GM10248 (cell line): Measurements from ENCODE around the gene MYO1H.

Experiments
- CTCF ChIA-PET: fragments of 300-600 bp; sonication (Branson Sonifier 250); formaldehyde crosslinking; extraction: SDS; loops from one replicate; lab custom pipeline; 2021; ENCODE audit warnings: antibody characterized with exemption; lab: Yijun Ruan, JAX
- POLR2A ChIA-PET: fragments of 350-650 bp; sonication (Branson Sonifier 250); formaldehyde crosslinking; extraction: SDS; loops from one replicate; lab custom pipeline; 2020; ENCODE audit warnings: antibody characterized with exemption; lab: Yijun Ruan, JAX
- DNase-seq: peaks from one replicate; pipeline ENCODE4 v3.0.0; 2012; ENCODE audit errors: extremely low spot score
- TF ChIP-seq, protein P1 (sequence below): IDR thresholded peaks from 2 replicates; pipeline ENCODE4 v1.5.1; 2012; ENCODE audit warnings: mild to moderate bottlenecking, low read depth; ENCODE audit errors: extremely low read depth, missing control alignments, control extremely low read depth

The MYO1H gene

GRCh38 chr12:109491671-109492070 lies 144.0 kb downstream of the MYO1H start:
- TF ChIP-seq, protein P1, sequence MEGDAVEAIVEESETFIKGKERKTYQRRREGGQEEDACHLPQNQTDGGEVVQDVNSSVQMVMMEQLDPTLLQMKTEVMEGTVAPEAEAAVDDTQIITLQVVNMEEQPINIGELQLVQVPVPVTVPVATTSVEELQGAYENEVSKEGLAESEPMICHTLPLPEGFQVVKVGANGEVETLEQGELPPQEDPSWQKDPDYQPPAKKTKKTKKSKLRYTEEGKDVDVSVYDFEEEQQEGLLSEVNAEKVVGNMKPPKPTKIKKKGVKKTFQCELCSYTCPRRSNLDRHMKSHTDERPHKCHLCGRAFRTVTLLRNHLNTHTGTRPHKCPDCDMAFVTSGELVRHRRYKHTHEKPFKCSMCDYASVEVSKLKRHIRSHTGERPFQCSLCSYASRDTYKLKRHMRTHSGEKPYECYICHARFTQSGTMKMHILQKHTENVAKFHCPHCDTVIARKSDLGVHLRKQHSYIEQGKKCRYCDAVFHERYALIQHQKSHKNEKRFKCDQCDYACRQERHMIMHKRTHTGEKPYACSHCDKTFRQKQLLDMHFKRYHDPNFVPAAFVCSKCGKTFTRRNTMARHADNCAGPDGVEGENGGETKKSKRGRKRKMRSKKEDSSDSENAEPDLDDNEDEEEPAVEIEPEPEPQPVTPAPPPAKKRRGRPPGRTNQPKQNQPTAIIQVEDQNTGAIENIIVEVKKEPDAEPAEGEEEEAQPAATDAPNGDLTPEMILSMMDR = no peak
- CTCF ChIA-PET = interaction anchor here (1.0 kb wide), 2 partner anchors 13 to 63 kb away, joined by 3 read pairs; no protein-coding TSS in a partner anchor
- DNase-seq = no peak
- POLR2A ChIA-PET = no interaction called here

GRCh38 chr12:109492371-109492770 lies 144.7 kb downstream of the MYO1H start:
- TF ChIP-seq, protein P1 = no peak
- DNase-seq = no peak
- CTCF ChIA-PET = no interaction called here
- POLR2A ChIA-PET = no interaction called here

- CTCF ChIA-PET = interaction anchor here (1.3 to 1.7 kb wide), 2 partner anchors 13 to 16 kb away, joined by 3 to 4 read pairs; partner anchors contain the start of genes KCTD10 and UBE3B
- POLR2A ChIA-PET = no interaction called here
- TF ChIP-seq, protein P1 = no peak
- no peak for DNase-seq
Measured at GRCh38 chr12:109493090-109493489, 145.4 kb downstream of the MYO1H start.

DNA sequence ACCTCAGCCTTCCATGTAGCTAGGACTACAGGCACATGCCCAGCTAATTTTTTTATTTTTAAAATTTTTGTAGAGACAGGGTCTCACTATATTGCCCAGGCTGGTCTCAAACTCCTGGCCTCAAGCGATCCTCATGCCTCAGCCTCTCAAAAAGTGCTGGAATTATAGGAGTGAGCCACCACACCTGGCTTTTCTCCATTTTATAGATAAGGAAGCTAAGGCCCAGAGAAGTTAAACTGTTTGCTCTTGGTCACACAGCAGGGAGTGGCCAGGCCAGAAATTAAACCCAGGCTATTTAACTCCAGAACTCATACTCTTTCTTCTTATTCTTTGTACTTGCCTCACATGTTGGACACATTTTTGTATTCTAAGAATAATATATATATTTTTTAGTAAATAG lies 146.2 kb downstream of the MYO1H start:
- DNase-seq = no peak
- ChIA-PET CTCF (interaction anchor here (1.3 to 2.1 kb wide), 4 partner anchors 12 to 66 kb away, joined by 3 to 7 read pairs (median 4); partner anchors contain the start of genes KCTD10 and UBE3B), POLR2A (no interaction called here)

GRCh38 chr12:109494348-109494881 lies 146.7 kb downstream of the MYO1H start:
- no peak for DNase-seq
- ChIA-PET POLR2A (no interaction called here), CTCF (interaction anchor here (1.3 to 2.1 kb wide), 4 partner anchors 11 to 66 kb away, joined by 3 to 7 read pairs (median 4); partner anchors contain the start of genes KCTD10 and UBE3B)

More for the DNA sequence above, 146.2 kb downstream of the MYO1H start:
- TF ChIP-seq, protein P1 = no peak

DNA sequence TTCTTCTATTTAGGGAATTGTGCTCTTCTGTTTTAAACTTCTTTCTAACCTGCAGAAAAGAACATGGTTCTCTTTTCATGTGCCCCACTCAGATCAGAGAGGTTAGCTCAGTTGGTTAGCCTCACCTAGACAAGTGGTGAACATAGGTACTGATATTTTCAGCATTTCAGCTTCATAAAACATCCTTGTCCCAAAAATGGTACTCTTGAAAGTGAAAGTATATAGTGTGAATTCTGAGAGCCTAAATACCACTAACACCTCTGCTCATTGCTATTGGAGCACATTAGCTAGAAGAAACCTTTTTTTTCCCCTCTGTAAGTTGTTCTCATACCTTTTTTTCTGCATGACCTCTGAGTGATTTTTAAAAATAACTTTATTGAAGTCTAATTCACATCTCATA lies 147.3 kb downstream of the MYO1H start:
- POLR2A ChIA-PET = no interaction called here
- TF ChIP-seq, protein P1 = no peak
- DNase-seq = no peak
- CTCF ChIA-PET = interaction anchor here (1.7 to 2.1 kb wide), 2 partner anchors 18 to 67 kb away, joined by 4 to 7 read pairs; partner anchors contain the start of genes KCTD10 and UBE3B

More at GRCh38 chr12:109494348-109494881, 146.7 kb downstream of the MYO1H start:
- TF ChIP-seq, protein P1 = no peak
